ENCODE data around the gene TFAP2E.

DNA sequence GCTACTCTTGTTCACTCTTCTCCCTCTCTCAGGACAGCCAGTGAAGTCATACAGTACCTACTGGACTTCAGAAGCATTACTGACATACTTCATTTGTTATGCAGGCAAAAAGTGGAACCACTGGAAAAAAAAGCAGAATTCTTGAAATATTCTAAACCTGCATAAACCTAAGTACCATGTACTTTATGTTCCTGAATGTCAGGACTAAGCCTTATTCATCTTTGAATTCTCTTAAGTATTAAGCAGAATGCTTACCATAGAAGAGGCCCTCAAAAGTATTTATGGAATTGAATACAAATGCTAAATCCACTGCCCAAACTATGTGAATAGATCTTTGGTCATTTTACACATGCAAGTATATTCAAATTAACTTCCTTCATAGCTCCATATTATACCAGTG lies 60.4 kb downstream of the TFAP2E start:
- TF ChIP-seq CTCF (IDR thresholded peaks at IDR 0.05; ENCODE audit: low read depth, low read length, poor library complexity, severe bottlenecking) (no peak), EZH2phosphoT487 (IDR thresholded peaks at IDR 0.05; ENCODE audit: borderline replicate concordance, low read length) (no peak)

Data from DOHH2 (cell line).